IMR-90 (cell line): ENCODE data around the gene SRGN. TPM values are rescaled to one million over a fixed set of nuclear protein-coding genes. Genes with fewer than 3 reads are reported as not detected.

Source experiments
- ATAC-seq: fragments of 200-7000 bp; cut with Tn5 transposase; 2 replicates; pipeline ENCODE4 v1.9.1; 2020; ENCODE audit warnings: low read depth, mild to moderate bottlenecking, moderate library complexity
- BruUV-seq: library from RNA; stranded (reverse); fragments of 400-500 nt; replicated peaks from 2 replicates; lab custom pipeline; 2021; lab: Mats Ljungman, UMichigan
- CTCF ChIA-PET: fragments of 300-600 bp; formaldehyde crosslinking; extraction: SDS; loops from one replicate; lab custom pipeline; 2021; ENCODE audit warnings: antibody characterized with exemption; lab: Yijun Ruan, JAX
- POLR2A ChIA-PET: fragments of 300-600 bp; sonication (Branson Sonifier 250); formaldehyde crosslinking; loops from one replicate; lab custom pipeline; 2022; ENCODE audit warnings: antibody characterized with exemption; ENCODE audit not compliant: unreplicated experiment; lab: Charles Lee
- DNase-seq: peaks from one replicate; pipeline ENCODE4 v3.0.0; 2013
- H2AFZ ChIP-seq: replicated peaks from 2 replicates; pipeline ENCODE3; 2013; ENCODE audit warnings: low read length, mild to moderate bottlenecking; ENCODE audit not compliant: poor library complexity
- H2AK5ac ChIP-seq: 2 replicates; pipeline ENCODE4 v1.6.1; 2013; ENCODE audit warnings: low read depth, low read length, inconsistent platforms
- H2AK9ac ChIP-seq: replicated peaks from 2 replicates; pipeline ENCODE3; 2013; ENCODE audit warnings: mild to moderate bottlenecking, low read depth, low read length, moderate library complexity; ENCODE audit not compliant: poor library complexity
- H2BK120ac ChIP-seq: 2 replicates; pipeline ENCODE4 v1.6.1; 2013; ENCODE audit warnings: low read depth, low read length, inconsistent platforms
- H2BK15ac ChIP-seq: 3 replicates; pipeline ENCODE4 v1.6.1; 2013; ENCODE audit warnings: low read depth, low read length, inconsistent platforms
- H2BK20ac ChIP-seq: 2 replicates; pipeline ENCODE4 v1.6.1; 2013; ENCODE audit warnings: low read depth, mild to moderate bottlenecking, inconsistent platforms, low read length, moderate library complexity
- H2BK5ac ChIP-seq: 2 replicates; pipeline ENCODE4 v1.6.1; 2013; ENCODE audit warnings: mild to moderate bottlenecking, low read depth, low read length, inconsistent platforms; ENCODE audit not compliant: poor library complexity, severe bottlenecking
- H3K14ac ChIP-seq: replicated peaks from 2 replicates; pipeline ENCODE4 v1.6.1; 2013; ENCODE audit warnings: low read depth, low read length, inconsistent platforms
- H3K18ac ChIP-seq: 2 replicates; pipeline ENCODE4 v1.6.1; 2013; ENCODE audit warnings: low read depth, low read length, control low read depth
- H3K23ac ChIP-seq: 2 replicates; pipeline ENCODE4 v1.6.1; 2013; ENCODE audit warnings: low read depth, low read length, inconsistent platforms
- H3K27ac ChIP-seq: 2 replicates; pipeline ENCODE4 v1.5.1; 2013; ENCODE audit warnings: mild to moderate bottlenecking, control low read depth, low read length; ENCODE audit not compliant: insufficient read depth
- H3K27me3 ChIP-seq: 2 replicates; pipeline ENCODE4 v1.6.1; 2013; ENCODE audit warnings: low read length; ENCODE audit not compliant: control insufficient read depth, insufficient read depth
- H3K36me3 ChIP-seq: 2 replicates; pipeline ENCODE4 v1.6.1; 2013; ENCODE audit warnings: low read length, mixed read lengths; ENCODE audit not compliant: control insufficient read depth, insufficient read depth
- H3K4ac ChIP-seq: 2 replicates; pipeline ENCODE4 v1.6.1; 2013; ENCODE audit warnings: low read depth, low read length, inconsistent platforms
- H3K4me1 ChIP-seq: 2 replicates; pipeline ENCODE4 v1.6.1; 2013; ENCODE audit warnings: low read length, mixed read lengths; ENCODE audit not compliant: control insufficient read depth, insufficient read depth
- H3K4me2 ChIP-seq: 2 replicates; pipeline ENCODE4 v1.6.1; 2013; ENCODE audit warnings: low read depth, mild to moderate bottlenecking, control low read depth, low read length, moderate library complexity
- H3K4me3 ChIP-seq: 2 replicates; pipeline ENCODE4 v1.5.1; 2013; ENCODE audit warnings: low read depth, mild to moderate bottlenecking, control low read depth, low read length, moderate library complexity; ENCODE audit not compliant: insufficient read depth
- H3K56ac ChIP-seq: 2 replicates; pipeline ENCODE4 v1.6.1; 2013; ENCODE audit warnings: low read length, inconsistent platforms; ENCODE audit not compliant: insufficient read depth; ENCODE audit errors: extremely low read depth
- H3K79me1 ChIP-seq, 2 experiments: 2 replicates each; pipeline ENCODE4 v1.6.1; 2013; ENCODE audit warnings: low read length in 2 of 2, inconsistent platforms in 1 of 2, low read depth in 1 of 2
- H3K9ac ChIP-seq: 2 replicates; pipeline ENCODE4 v1.6.1; 2013; ENCODE audit warnings: low read depth, low read length, control low read depth
- H3K9me1 ChIP-seq: 2 replicates; pipeline ENCODE4 v1.6.1; 2013; ENCODE audit warnings: low read length, inconsistent platforms; ENCODE audit not compliant: insufficient read depth
- H3K9me3 ChIP-seq: 2 replicates; pipeline ENCODE4 v1.6.1; 2013; ENCODE audit warnings: low read length; ENCODE audit not compliant: control insufficient read depth, insufficient read depth
- H4K20me1 ChIP-seq: 2 replicates; pipeline ENCODE4 v1.6.1; 2013; ENCODE audit warnings: low read length, inconsistent platforms; ENCODE audit not compliant: insufficient read depth
- H4K5ac ChIP-seq: 2 replicates; pipeline ENCODE4 v1.6.1; 2013; ENCODE audit warnings: mild to moderate bottlenecking, low read depth, low read length, control low read depth
- H4K8ac ChIP-seq, 2 experiments: 2 replicates each; pipeline ENCODE4 v1.6.1; 2013; ENCODE audit warnings: low read depth in 2 of 2, low read length in 2 of 2, control low read depth in 1 of 2, inconsistent platforms in 1 of 2
- H4K91ac ChIP-seq: 2 replicates; pipeline ENCODE4 v1.6.1; 2013; ENCODE audit warnings: low read depth, low read length, inconsistent platforms; ENCODE audit not compliant: insufficient read depth
- BHLHE40 ChIP-seq: fragments of 150-350 bp; IDR thresholded peaks from 2 replicates; pipeline ENCODE4 v1.6.1; 2016; ENCODE audit warnings: mild to moderate bottlenecking, low read depth, low read length
- CEBPB ChIP-seq: IDR thresholded peaks from 2 replicates; pipeline ENCODE4 v1.6.1; 2012; ENCODE audit warnings: low read depth, low read length, improper control_type of control experiment
- CHD1 ChIP-seq: IDR thresholded peaks from 2 replicates; pipeline ENCODE4 v1.6.1; 2012; ENCODE audit warnings: low read depth, low read length, improper control_type of control experiment
- CTCF ChIP-seq: conservative IDR thresholded peaks from 2 replicates; pipeline ENCODE4 v1.5.1; 2012; ENCODE audit warnings: mild to moderate bottlenecking, low read depth, low read length, improper control_type of control experiment
- ELK1 ChIP-seq: fragments of 150-350 bp; IDR thresholded peaks from 2 replicates; pipeline ENCODE4 v1.6.1; 2016; ENCODE audit warnings: low read depth, mild to moderate bottlenecking, low read length, moderate library complexity, borderline replicate concordance
- FOS ChIP-seq: fragments of 150-350 bp; IDR thresholded peaks from 2 replicates; pipeline ENCODE4 v1.6.1; 2016; ENCODE audit warnings: low read depth, low read length
- MAZ ChIP-seq: IDR thresholded peaks from 2 replicates; pipeline ENCODE4 v1.6.1; 2012; ENCODE audit warnings: low read depth, mild to moderate bottlenecking, low read length, improper control_type of control experiment, moderate library complexity, borderline replicate concordance
- MXI1 ChIP-seq: IDR thresholded peaks from 2 replicates; pipeline ENCODE4 v1.6.1; 2012; ENCODE audit warnings: low read depth, mild to moderate bottlenecking, low read length, moderate library complexity, borderline replicate concordance
- NFE2L2 ChIP-seq: fragments of 150-350 bp; IDR thresholded peaks from 2 replicates; pipeline ENCODE4 v1.6.1; 2016; ENCODE audit warnings: low read depth, mild to moderate bottlenecking, low read length
- POLR2A ChIP-seq: IDR thresholded peaks from 2 replicates; pipeline ENCODE4 v1.6.1; 2012; ENCODE audit warnings: mild to moderate bottlenecking, low read depth, low read length
- RAD21 ChIP-seq: IDR thresholded peaks from 2 replicates; pipeline ENCODE4 v1.6.1; 2012; ENCODE audit warnings: low read length, improper control_type of control experiment
- RCOR1 ChIP-seq: IDR thresholded peaks from 2 replicates; pipeline ENCODE4 v1.6.1; 2012; ENCODE audit warnings: mild to moderate bottlenecking, low read length, improper control_type of control experiment; ENCODE audit not compliant: insufficient replicate concordance
- RFX5 ChIP-seq: IDR thresholded peaks from 2 replicates; pipeline ENCODE4 v1.8.0; 2012; ENCODE audit warnings: low read depth, mild to moderate bottlenecking, low read length, moderate library complexity
- SMC3 ChIP-seq: fragments of 150-350 bp; IDR thresholded peaks from 2 replicates; pipeline ENCODE4 v1.6.1; 2016; ENCODE audit warnings: low read depth, mild to moderate bottlenecking, antibody characterized with exemption, low read length, moderate library complexity
- USF2 ChIP-seq: fragments of 150-350 bp; IDR thresholded peaks from 2 replicates; pipeline ENCODE4 v1.6.1; 2017; ENCODE audit warnings: mild to moderate bottlenecking, antibody characterized with exemption, low read length, low read depth
- WGBS, 2 experiments: methylation state at CpG; one replicate each; pipeline versions ENCODE4 v1.1.5 to v1.1.7; 2013; ENCODE audit warnings: missing lambda C conversion rate in 2 of 2; ENCODE audit not compliant: insufficient read length in 1 of 2; ENCODE audit errors: extremely low coverage in 2 of 2; 5-methylcytosine and 5-hydroxymethylcytosine counted together
- dilution Hi-C: fragments of 300-500 bp; cut with HindIII; formaldehyde crosslinking; loops from one replicate; pipeline ENCODE4 v1.14.3; 2018; ENCODE audit warnings: low sequenced_read_pairs; ENCODE audit not compliant: unreplicated experiment
- in situ Hi-C: fragments of 300-500 bp; cut with MboI; formaldehyde crosslinking; loops from 3 replicates; pipeline ENCODE4 v1.14.3; 2019; ENCODE audit warnings: low sequenced_read_pairs, inconsistent platforms, mixed read lengths
- intact Hi-C: fragments of 100-400 bp; cut with micrococcal nuclease; formaldehyde crosslinking; loops from 2 replicates; pipeline ENCODE4 v1.10.0; 2022
- polyA plus RNA-seq, 3 experiments: library from polyadenylated mRNA; depleted of rRNA; stranded (reverse); fragments of >200 nt; gene quantifications; 2 replicates each; pipeline ENCODE4 v1.2.3, GENCODE V29; 2012; ENCODE audit warnings: low replicate concordance in 1 of 3
- total RNA-seq: library from RNA; depleted of rRNA; stranded (reverse); fragments of >200 nt; gene quantifications from 2 replicates; pipeline ENCODE4 v1.2.3, GENCODE V29; 2012

Gene SRGN
- total and polyA plus RNA-seq, 2 of the 4 experiments (the other 2 are of a cell fraction): 33.3 to 41.4 TPM

- in situ Hi-C loops (no loop called here), intact Hi-C loops (no loop called here), dilution Hi-C loops (no loop called here)
- Histone ChIP-seq H3K4me1 (peaks cover 14% of the 10 kb centered on the region), H2AK9ac (no peak overlapping the region), H3K36me3 (no peaks in the 10 kb centered on the region), H3K27me3 (no peaks in the 10 kb centered on the region), H3K9ac (no peak overlapping the region), H2BK5ac (no peak overlapping the region), H2BK120ac (no peak overlapping the region), H4K8ac (no peak overlapping the region), H3K14ac (no peak overlapping the region), H2AFZ (no peak overlapping the region), H4K20me1 (no peaks in the 10 kb centered on the region), H4K91ac (no peak overlapping the region), H3K9me3 (no peaks in the 10 kb centered on the region), H2BK20ac (no peak overlapping the region), H3K27ac (no peak overlapping the region), H4K5ac (no peak overlapping the region), H3K79me1 (peaks cover 0 to 3% of the 10 kb centered on the region in 2 experiments; a peak in 1 of 4 replicates), H3K23ac (no peak overlapping the region), H2BK15ac (no peak overlapping the region), H3K56ac (no peak overlapping the region; the same call in 1 of the 2 replicates), H3K4me2 (no peak overlapping the region), H3K4me3 (no peak overlapping the region), H2AK5ac (no peak overlapping the region), H3K9me1 (peaks cover 17% of the 10 kb centered on the region), H3K4ac (no peak overlapping the region), H3K18ac (no peak overlapping the region)
- POLR2A ChIA-PET: no interaction called here
- DNase-seq (no peak), ATAC-seq (no peak)
- no TSS peak for BruUV-seq
- no CpG with 5 or more reads among the region's 2 CpGs for WGBS, 2 experiments
- CTCF ChIA-PET: no interaction called here
- TF ChIP-seq POLR2A: no peak
- no peak for TF ChIP-seq MXI1
- TF ChIP-seq CTCF: no peak
- TF ChIP-seq RCOR1: no peak
- no peak for TF ChIP-seq RAD21
- TF ChIP-seq CHD1: no peak
- no peak for TF ChIP-seq USF2
- TF ChIP-seq CEBPB: no peak
- TF ChIP-seq BHLHE40: no peak
- no peak for TF ChIP-seq MAZ
- no peak for TF ChIP-seq RFX5
- TF ChIP-seq FOS: no peak
- no peak for TF ChIP-seq SMC3
- no peak for TF ChIP-seq NFE2L2
- no peak for TF ChIP-seq ELK1
Observed at GRCh38 chr10:69055241-69055640, 32.7 kb upstream of the SRGN start.
